Endothelial cell of umbilical vein (primary cell): ENCODE data around the gene SPARC. TPM values are rescaled to one million over a fixed set of nuclear protein-coding genes. Genes with fewer than 3 reads are reported as not detected.

ENCODE experiments used
- BruUV-seq: library from RNA; stranded (reverse); fragments of 400-500 nt; replicated peaks from 2 replicates; lab custom pipeline; 2021; lab: Mats Ljungman, UMichigan
- CTCF ChIA-PET: fragments of 300-600, 350-600 bp; sonication (Branson Sonifier 250); formaldehyde crosslinking; loops from one replicate; lab custom pipeline; 2021; ENCODE audit warnings: antibody characterized with exemption, inconsistent platforms; lab: Charles Lee
- POLR2A ChIA-PET: fragments of 300-600, 350-600 bp; sonication (Branson Sonifier 250); formaldehyde crosslinking; loops from one replicate; lab custom pipeline; 2021; ENCODE audit warnings: antibody characterized with exemption, inconsistent platforms; lab: Charles Lee
- DNase-seq: peaks from one replicate; pipeline ENCODE4 v3.0.0-alpha.2; 2011; ENCODE audit warnings: low read depth, low spot score
- FAIRE-seq: peaks from 2 replicates; lab custom pipeline; 2011; peaks lifted over from hg19 to GRCh38; lab: Jason Lieb, UNC
- H2AFZ ChIP-seq: 2 replicates; pipeline ENCODE4 v1.6.0; 2012; ENCODE audit warnings: low read depth, low read length, control low read depth, inconsistent platforms
- H3K27ac ChIP-seq: 2 replicates; pipeline ENCODE4 v1.5.1; 2011; ENCODE audit warnings: low read depth, mild to moderate bottlenecking, control low read depth, low read length, moderate library complexity; ENCODE audit not compliant: insufficient read depth
- H3K27me3 ChIP-seq, 2 experiments: 2 replicates each; pipeline versions ENCODE4 v1.6.0 to v1.6.1; 2011; ENCODE audit warnings: low read length in 2 of 2, mixed read lengths in 1 of 2; ENCODE audit not compliant: control insufficient read depth in 2 of 2, insufficient read depth in 2 of 2
- H3K36me3 ChIP-seq, 2 experiments: 2 replicates in 1 of 2; 3 replicates in 1 of 2; pipeline ENCODE4 v1.5.1; 2011; ENCODE audit warnings: low read length in 2 of 2, mild to moderate bottlenecking in 1 of 2, moderate library complexity in 1 of 2; ENCODE audit not compliant: control insufficient read depth in 2 of 2, insufficient read depth in 2 of 2; ENCODE audit errors: extremely low read depth in 1 of 2
- H3K4me1 ChIP-seq: 3 replicates; pipeline ENCODE4 v1.5.1; 2011; ENCODE audit warnings: mild to moderate bottlenecking, low read length; ENCODE audit not compliant: control insufficient read depth, insufficient read depth; ENCODE audit errors: extremely low read depth
- H3K4me2 ChIP-seq: 2 replicates; pipeline ENCODE4 v1.6.1; 2011; ENCODE audit warnings: low read length, control low read depth, mixed read lengths; ENCODE audit not compliant: insufficient read depth
- H3K4me3 ChIP-seq, 3 experiments: fragments of 200-600 bp in 1 of 3; sonication (generic), shearing (Covaris generic) in 1 of 3; replicated peaks in 1 of 3; 2 replicates each; pipeline ENCODE4 v1.5.1; 2011 to 2016; ENCODE audit warnings: control low read depth in 3 of 3, low read length in 3 of 3, mild to moderate bottlenecking in 2 of 3, inconsistent platforms in 1 of 3, low read depth in 1 of 3, moderate library complexity in 1 of 3; ENCODE audit not compliant: insufficient read depth in 1 of 3
- H3K79me2 ChIP-seq: 2 replicates; pipeline ENCODE4 v1.6.0; 2012; ENCODE audit warnings: low read length, inconsistent platforms; ENCODE audit not compliant: control insufficient read depth, insufficient read depth
- H3K9ac ChIP-seq: replicated peaks from 2 replicates; pipeline ENCODE3; 2011; ENCODE audit warnings: low read length, control low read depth; ENCODE audit not compliant: insufficient read depth; ENCODE audit errors: extremely low read depth
- H3K9me1 ChIP-seq: replicated peaks from 3 replicates; pipeline ENCODE4 v1.6.0; 2011; ENCODE audit warnings: mild to moderate bottlenecking, low read length; ENCODE audit not compliant: control insufficient read depth, insufficient read depth; ENCODE audit errors: extremely low read depth
- H3K9me3 ChIP-seq: replicated peaks from 2 replicates; pipeline ENCODE4 v1.5.1; 2012; ENCODE audit warnings: low read length, inconsistent platforms; ENCODE audit not compliant: control insufficient read depth, insufficient read depth
- H4K20me1 ChIP-seq: replicated peaks from 2 replicates; pipeline ENCODE3; 2011; ENCODE audit warnings: mild to moderate bottlenecking, low read length; ENCODE audit not compliant: control insufficient read depth, insufficient read depth; ENCODE audit errors: extremely low read depth
- CTCF ChIP-seq, 2 donors: IDR thresholded peaks; 1 replicate in 1 of 2; 2 replicates in 1 of 2; pipeline ENCODE4 v1.5.1; 2011; ENCODE audit warnings: low read length in 2 of 2, mild to moderate bottlenecking in 2 of 2, moderate library complexity in 2 of 2, control low read depth in 1 of 2, inconsistent platforms in 1 of 2, low read depth in 1 of 2; ENCODE audit not compliant: insufficient read depth in 1 of 2; ENCODE audit errors: extremely low read depth in 1 of 2
- EZH2 ChIP-seq: IDR thresholded peaks from 2 replicates; pipeline ENCODE4 v1.6.1; 2012; ENCODE audit warnings: borderline replicate concordance, low read depth, mild to moderate bottlenecking, moderate library complexity, low read length, inconsistent platforms; ENCODE audit not compliant: severe bottlenecking
- FOS ChIP-seq: IDR thresholded peaks from 2 replicates; pipeline ENCODE4 v1.6.1; 2011; ENCODE audit warnings: mild to moderate bottlenecking, low read length, moderate library complexity, borderline replicate concordance; ENCODE audit not compliant: insufficient read depth
- JUN ChIP-seq: IDR thresholded peaks from 2 replicates; pipeline ENCODE4 v1.6.1; 2011; ENCODE audit warnings: borderline replicate concordance, low read depth; ENCODE audit not compliant: insufficient read length, insufficient read depth
- MAX ChIP-seq: IDR thresholded peaks from 2 replicates; pipeline ENCODE4 v1.6.1; 2011; ENCODE audit not compliant: insufficient read depth, insufficient read length
- MYC ChIP-seq: IDR thresholded peaks from one replicate; pipeline ENCODE4 v1.6.1; 2011; ENCODE audit warnings: mild to moderate bottlenecking, low read depth, low read length
- POLR2A ChIP-seq: IDR thresholded peaks from 2 replicates; pipeline ENCODE4 v1.6.1; 2012; ENCODE audit warnings: low read depth, mild to moderate bottlenecking, control low read depth, low read length
- POLR2AphosphoS5 ChIP-seq: IDR thresholded peaks from 2 replicates; pipeline ENCODE4 v1.6.1; 2012; ENCODE audit warnings: low read depth, mild to moderate bottlenecking, control low read depth, low read length, moderate library complexity; ENCODE audit not compliant: insufficient read depth
- dilution Hi-C: fragments of 300-500 bp; cut with MboI; formaldehyde crosslinking; loops from one replicate; pipeline ENCODE4 v1.15.0; 2019; ENCODE audit warnings: low sequenced_read_pairs; ENCODE audit not compliant: extremely low pct_ligation_motif_present
- intact Hi-C: fragments of 100-400 bp; cut with micrococcal nuclease; formaldehyde crosslinking; loops from one replicate; pipeline ENCODE4 v1.10.0; 2022
- polyA plus RNA-seq, 4 experiments: library from polyadenylated mRNA; depleted of rRNA in 3 of 4; stranded (reverse) in 3 of 4; unstranded in 1 of 4; fragments of >200 nt; gene quantifications; 2 replicates each; pipeline versions ENCODE4 v1.2.1 to v1.2.3, GENCODE V29; 2011 to 2012; ENCODE audit warnings: missing spikeins in 1 of 4
- total RNA-seq: library from RNA; stranded (reverse); gene quantifications from 2 replicates; pipeline ENCODE4 v1.2.3, GENCODE V29; 2021

SPARC gene
- total and polyA plus RNA-seq, 2 donors (not counting 3 experiments of a cell fraction or from before 2014, with no cell fraction given), result 2,962 to 3,114 TPM

- no peaks in the 10 kb centered on the region for H3K79me2 ChIP-seq
- BruUV-seq, result no TSS peak
- DNase-seq (peak; percentile 84), FAIRE-seq (peak; percentile 98)
- H3K9me3 ChIP-seq, result no peaks in the 10 kb centered on the region
- TF ChIP-seq MAX, result no peak
- TF ChIP-seq FOS, result no peak
- TF ChIP-seq CTCF (IDR thresholded peaks at IDR 0.05; ENCODE audit: extremely low read depth in 1 of 2, insufficient read depth in 1 of 2, low read depth in 1 of 2, low read length in 2 of 2), result peak; percentile 85 to 92
- no peak for TF ChIP-seq MYC
- TF ChIP-seq POLR2A, result peak; percentile 49
- TF ChIP-seq POLR2AphosphoS5, result peak; percentile 37
- peak; percentile 17 for TF ChIP-seq JUN
- TF ChIP-seq EZH2, result no peak
- dilution Hi-C loops, result no loop called here
- H3K36me3 ChIP-seq, result peaks cover 20% of the 10 kb centered on the region in 2 experiments
- intact Hi-C loops, result loop anchor here (1.0 to 10.0 kb wide), 6 partner anchors 26 to 486 kb away; partner anchors contain the start of gene G3BP1
- H3K27ac ChIP-seq, result no peak overlapping the region
- no peaks in the 10 kb centered on the region for H3K9me1 ChIP-seq
- peak overlapping the region; percentile 1 for H3K4me2 ChIP-seq
- no peaks in the 10 kb centered on the region for H4K20me1 ChIP-seq
- CTCF ChIA-PET, result interaction anchor here (0.7 to 6.1 kb wide), 31 partner anchors 8 to 484 kb away, joined by 3 to 323 read pairs (median 7); partner anchors contain the start of genes G3BP1, SLC36A1 and SPARC
- H3K27me3 ChIP-seq, result no peaks in the 10 kb centered on the region
- POLR2A ChIA-PET, result interaction anchor here (0.6 to 1.7 kb wide), 8 partner anchors 12 to 112 kb away, joined by 4 to 9 read pairs (median 6); partner anchors contain the start of genes G3BP1 and SPARC
- no peak overlapping the region for H3K9ac ChIP-seq
- H3K4me1 ChIP-seq, result peaks cover 16% of the 10 kb centered on the region
- H3K4me3 ChIP-seq, result no peak overlapping the region
- no peak overlapping the region for H2AFZ ChIP-seq
These were observed 27.5 kb downstream of the SPARC start for GRCh38 chr5:151659001-151659754.
